Stimulated activated CD4-positive, alpha-beta T cell treated with anti-CD3 and anti-CD28 coated beads, TNF-alpha, amount 100 ng/mL, for 48 hours (primary cell): ENCODE data around the gene IGHMBP2.

Source experiments
- DNase-seq, 3 donors: peaks; one replicate each; pipeline ENCODE4 v3.0.0-alpha.2; 2020; ENCODE audit warnings: low read depth in 3 of 3

Gene IGHMBP2

GRCh38 chr11:68927280-68928135, 23.8 kb downstream of the IGHMBP2 start:
- DNase-seq = no peak

DNA sequence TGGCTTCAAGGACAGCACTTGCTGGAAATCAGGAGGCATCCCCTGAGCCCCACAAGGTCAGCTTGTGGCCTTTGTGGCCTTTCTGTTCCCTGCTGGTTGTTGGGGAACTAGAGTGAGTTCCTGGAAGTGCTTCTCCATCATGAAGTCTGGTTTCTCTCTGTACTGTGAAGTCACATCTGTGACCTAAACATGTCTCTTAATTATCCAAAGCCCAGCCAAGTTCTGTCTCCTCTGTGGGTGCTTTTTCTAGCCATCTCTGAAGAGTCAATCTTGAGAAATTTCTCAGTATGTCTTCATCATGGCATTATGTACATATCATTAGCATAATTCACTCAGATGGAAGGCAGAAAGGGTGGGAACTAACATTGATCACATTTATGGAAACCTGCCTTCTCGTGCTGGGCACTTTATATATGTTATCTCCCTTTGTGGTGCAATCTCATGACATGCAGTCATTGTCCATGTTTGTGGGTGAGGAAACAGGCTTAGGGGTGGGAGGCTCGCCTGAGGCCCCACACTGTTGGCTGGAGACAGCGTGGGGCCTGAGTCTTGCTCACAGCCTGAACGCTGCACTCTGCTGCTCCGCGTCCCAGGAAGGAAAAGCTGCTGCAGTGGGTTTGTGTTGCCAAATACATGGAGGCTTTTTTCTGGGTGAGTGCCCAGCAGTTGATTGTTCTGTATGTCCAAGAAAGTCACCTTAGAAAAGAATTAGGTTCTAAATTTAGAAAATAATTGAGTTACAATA, 24.6 kb downstream of the IGHMBP2 start:
- DNase-seq = no peak

DNA sequence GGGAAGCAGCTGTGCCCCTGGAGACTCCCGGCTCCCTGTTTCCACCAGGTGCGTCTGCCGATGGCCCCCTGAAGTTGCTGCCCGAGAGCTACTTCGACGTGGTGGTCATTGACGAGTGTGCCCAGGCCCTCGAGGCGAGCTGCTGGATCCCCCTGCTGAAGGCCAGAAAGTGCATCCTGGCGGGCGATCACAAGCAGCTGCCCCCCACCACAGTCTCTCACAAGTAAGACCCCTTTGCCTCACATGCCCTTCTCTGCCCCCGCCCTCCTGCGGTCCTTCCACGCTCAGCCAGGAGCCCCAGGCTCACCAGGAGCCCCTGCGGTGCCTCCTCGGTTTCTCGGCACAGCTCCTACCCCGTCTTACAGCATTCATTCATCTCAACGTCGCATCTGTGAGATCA, 25.4 kb downstream of the IGHMBP2 start:
- DNase-seq = no peak

- DNase-seq = no peak
Measured at GRCh38 chr11:68929706-68930570, 26.2 kb downstream of the IGHMBP2 start.

DNA sequence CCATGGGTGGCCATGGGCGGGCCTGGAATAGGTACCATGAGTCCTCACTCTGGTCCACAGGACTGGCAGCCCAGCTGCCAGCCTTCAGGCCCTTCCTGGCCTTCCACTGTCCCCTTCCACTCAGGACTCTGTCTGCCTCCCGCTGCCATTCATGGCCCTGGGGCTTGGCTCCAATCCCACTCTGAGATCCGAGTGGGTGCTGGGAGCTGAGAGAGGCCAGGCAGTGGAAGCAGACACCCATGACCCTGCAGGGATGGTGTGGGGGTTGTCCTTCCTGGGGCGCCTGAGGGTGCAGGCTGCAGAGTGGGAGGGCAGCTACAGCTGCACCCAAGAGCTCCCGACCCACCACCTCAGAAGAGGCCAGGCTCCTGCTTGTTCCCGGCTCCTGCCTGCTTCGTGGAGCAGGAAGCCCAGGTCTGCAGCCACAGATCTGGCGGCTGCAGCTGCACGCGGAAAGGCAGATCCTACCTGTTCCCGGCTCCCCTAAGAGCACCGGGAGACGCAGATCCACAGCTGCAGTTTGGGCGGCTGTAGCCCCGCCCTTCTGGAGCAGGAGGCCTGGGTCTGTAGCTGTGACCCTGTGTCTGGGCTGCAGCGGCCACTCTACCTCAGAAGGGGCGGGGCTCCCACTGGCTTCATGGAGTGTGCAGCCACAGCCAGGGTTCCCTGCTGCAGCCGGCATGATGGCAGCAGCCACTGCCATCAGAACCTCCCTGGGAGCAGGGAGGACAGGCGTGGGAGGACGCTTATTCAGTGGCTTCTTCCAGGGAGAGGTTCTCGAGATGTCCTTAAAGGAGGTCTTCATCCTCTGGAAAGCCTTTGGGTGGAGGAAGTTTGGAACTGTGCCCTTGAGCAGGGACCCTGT, 27.5 kb downstream of the IGHMBP2 start:
- no peak for DNase-seq

DNA sequence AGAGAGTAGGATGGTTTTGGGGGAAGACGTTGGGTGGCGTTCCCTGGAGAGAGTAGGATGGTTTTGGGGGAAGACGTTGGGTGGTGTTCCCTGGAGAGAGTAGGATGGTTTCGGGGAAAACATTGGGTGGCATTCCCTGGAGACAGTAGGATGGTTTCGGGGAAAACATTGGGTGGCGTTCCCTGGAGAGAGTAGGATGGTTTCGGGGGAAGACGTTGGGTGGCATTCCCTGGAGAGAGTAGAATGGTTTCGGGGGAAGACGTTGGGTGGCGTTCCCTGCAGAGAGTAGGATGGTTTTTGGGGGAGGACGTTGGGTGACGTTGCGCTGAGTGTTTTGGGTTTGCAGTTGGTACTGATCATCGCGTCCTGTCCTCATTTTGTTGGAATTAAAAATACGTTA, 28.2 kb downstream of the IGHMBP2 start:
- DNase-seq = no peak

GRCh38 chr11:68932358-68932757, 28.7 kb downstream of the IGHMBP2 start:
- DNase-seq = no peak

- no peak for DNase-seq
Measured at GRCh38 chr11:68932933-68933577, 29.4 kb downstream of the IGHMBP2 start.

- no peak for DNase-seq
Measured at GRCh38 chr11:68933605-68934320, 30.1 kb downstream of the IGHMBP2 start.

- DNase-seq = no peak
Measured at GRCh38 chr11:68934321-68934645, 30.6 kb downstream of the IGHMBP2 start.

DNA sequence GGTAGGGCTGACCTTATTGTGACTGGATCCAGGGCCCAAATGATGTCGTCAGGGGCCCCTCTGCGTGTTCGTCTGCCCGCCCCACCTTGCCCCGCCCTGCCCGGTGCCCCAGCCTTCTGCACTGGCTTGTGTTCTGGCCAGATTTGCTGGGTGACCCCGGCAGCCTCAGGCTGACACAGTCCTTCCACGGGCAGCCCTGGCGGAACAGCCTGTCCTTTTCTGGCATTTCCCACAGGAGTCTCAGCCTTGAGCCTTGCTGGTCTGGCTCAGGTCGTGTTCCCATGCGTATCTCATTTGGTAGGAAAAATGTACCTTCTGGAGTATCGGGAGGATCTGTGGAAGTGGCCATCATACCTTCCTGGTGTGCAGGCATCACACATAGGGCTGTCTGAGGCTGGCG, 31.0 kb downstream of the IGHMBP2 start:
- no peak for DNase-seq

DNA sequence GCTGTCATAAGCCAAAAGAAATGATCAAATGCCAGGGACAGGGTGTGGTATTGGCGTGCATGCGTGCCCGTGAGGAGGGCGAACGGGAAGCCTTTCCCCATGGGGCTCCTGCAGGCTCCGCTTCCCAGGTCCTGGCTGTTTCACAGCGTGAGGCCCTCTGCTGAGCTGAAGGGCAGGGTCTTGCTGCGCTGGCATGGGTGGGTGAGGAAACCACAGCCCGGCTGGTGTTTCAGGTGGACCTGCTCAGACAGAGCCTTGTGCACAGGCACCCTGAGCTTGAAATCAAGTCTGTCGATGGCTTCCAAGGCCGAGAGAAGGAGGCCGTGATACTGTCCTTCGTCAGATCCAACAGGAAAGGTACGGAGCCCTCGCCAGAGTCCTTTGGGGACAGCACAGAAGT, 31.4 kb downstream of the IGHMBP2 start:
- DNase-seq = no peak

GRCh38 chr11:68935516-68936357, 32.0 kb downstream of the IGHMBP2 start:
- DNase-seq = no peak

DNA sequence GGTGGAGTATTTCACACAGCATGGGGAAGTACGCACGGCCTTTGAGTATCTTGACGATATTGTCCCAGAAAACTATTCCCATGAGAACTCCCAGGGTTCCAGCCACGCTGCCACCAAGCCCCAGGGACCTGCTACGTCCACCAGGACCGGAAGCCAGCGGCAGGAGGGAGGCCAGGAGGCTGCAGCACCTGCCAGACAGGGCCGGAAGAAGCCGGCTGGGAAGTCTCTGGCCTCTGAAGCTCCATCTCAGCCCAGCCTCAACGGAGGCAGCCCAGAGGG, 32.6 kb downstream of the IGHMBP2 start:
- no peak for DNase-seq

DNA sequence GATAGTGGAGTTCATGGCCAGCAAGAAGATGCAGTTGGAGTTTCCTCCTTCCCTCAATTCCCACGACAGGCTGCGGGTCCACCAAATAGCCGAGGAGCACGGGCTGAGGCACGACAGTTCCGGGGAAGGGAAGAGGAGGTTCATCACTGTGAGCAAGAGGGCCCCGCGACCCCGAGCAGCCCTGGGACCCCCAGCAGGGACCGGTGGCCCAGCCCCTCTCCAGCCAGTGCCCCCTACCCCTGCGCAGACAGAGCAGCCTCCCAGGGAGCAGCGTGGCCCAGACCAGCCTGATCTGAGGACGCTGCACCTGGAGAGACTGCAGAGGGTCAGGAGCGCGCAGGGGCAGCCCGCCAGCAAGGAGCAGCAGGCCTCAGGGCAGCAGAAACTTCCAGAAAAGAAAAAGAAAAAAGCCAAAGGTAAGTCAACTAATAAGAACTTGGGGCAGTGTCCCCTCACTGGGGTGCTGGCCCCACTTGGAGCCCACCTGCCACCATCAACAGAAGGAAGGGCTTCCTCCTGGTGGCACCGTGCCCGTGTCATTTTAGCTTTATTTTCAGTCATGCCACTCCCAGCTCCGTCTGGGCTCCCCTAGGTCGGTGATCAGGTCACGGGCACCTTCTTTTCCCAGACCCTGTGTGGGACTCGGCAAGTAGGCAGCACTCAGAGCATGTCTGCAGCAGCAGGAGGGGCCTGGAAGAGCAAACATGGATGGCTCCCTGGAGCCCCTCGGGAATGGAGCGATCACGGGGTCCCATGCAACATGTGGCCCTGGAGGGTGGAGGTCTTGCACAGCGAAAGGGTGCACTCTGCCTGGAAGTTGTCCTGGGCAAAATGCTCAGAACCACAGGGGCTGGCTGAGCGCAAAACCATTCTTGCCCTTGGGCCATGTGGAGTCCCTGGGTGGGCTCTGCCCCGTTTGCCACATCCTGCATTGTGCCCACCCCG, 33.3 kb downstream of the IGHMBP2 start:
- DNase-seq = no peak

- no peak for DNase-seq
Measured at GRCh38 chr11:68938088-68938487, 34.4 kb downstream of the IGHMBP2 start.

GRCh38 chr11:68938816-68939582, 35.3 kb downstream of the IGHMBP2 start:
- DNase-seq = no peak
